GM21447 (cell line): ENCODE results near the gene FASTKD3.
"Not testable (repeated sequence)": the region's sequence is repeated elsewhere in the genome, so short reads cannot be mapped to it uniquely, and the experiment has no call there.

Experiments
- ATAC-seq: cut with Tn5 transposase; IDR thresholded peaks from one replicate; pipeline ENCODE4 v1.9.1; 2021; ENCODE audit not compliant: unreplicated experiment

The FASTKD3 gene, protein sequence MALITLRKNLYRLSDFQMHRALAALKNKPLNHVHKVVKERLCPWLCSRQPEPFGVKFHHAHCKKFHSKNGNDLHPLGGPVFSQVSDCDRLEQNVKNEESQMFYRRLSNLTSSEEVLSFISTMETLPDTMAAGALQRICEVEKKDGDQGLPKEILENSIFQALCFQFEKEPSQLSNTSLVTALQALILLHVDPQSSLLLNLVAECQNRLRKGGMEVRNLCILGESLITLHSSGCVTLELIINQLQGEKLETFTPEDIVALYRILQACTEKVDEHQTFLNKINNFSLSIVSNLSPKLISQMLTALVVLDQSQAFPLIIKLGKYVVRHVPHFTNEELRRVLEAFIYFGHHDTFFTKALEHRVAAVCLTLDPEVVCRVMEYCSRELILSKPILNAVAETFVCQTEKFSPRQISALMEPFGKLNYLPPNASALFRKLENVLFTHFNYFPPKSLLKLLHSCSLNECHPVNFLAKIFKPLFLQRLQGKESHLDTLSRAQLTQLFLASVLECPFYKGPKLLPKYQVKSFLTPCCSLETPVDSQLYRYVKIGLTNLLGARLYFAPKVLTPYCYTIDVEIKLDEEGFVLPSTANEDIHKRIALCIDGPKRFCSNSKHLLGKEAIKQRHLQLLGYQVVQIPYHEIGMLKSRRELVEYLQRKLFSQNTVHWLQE

DNA sequence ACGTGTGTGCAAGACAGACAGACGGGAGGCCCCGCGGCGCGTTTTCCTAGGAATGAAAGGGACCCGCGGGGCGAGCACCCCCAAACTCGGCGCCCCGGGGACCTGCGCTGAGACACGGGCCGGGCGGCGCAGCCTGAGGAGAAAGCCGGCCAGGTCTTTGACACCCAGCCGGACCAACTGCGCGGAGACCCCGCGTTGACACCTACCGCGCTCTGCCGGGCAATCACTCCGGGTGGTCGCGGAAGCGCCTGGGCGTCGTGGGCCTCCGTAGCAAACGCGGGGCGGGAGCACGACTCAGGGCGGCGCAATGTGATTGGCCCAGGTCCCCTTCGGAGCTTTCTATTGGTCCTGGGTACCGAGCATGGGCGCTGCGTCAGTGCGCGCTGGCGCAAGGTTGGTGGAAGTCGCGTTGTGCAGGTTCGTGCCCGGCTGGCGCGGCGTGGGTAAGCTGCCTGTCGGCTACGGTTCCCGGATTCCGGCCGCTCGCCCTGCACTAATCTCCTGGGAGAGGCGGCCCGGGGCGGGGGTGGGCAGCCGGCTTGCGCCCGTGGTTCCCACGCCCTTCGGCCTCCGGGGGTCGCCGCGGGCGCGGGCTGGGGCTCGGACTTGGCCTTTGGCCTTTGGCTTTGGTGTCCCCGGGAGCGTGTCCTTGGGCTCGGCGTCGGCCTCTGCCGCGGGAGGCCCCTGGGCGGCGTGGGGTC lies at the start of gene FASTKD3, which contains the start of gene MTRR:
Gene FASTKD3 (minus strand): TSS at position 259 of the 701 bp plus-strand sequence. CDS start 948 bp downstream, outside the sequence.
Gene MTRR (plus strand): TSS at position 376 of the 701 bp plus-strand sequence. CDS start 1,647 bp downstream, outside the sequence.
- ATAC-seq, result peak; percentile 98

- ATAC-seq, result no peak
Measured at GRCh38 chr5:7917130-7918123, 48.6 kb upstream of the FASTKD3 start.

GRCh38 chr5:7916171-7916804 lies 47.5 kb upstream of the FASTKD3 start:
- no peak for ATAC-seq

DNA sequence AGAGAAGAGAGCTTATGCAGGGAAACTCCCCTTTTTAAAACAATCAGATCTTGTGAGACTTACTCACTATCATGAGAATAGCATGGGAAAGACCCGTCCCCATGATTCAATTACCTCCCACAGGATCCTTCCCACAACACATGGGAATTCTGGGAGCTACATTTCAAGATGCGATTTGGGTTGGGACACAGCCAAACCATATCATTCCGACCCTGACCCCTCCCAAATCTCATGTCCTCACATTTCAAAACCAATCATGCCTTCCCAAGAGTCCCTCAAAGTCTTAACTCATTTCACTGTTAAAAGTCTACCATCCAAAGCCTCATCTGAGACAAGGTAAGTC lies 42.6 kb upstream of the FASTKD3 start:
- ATAC-seq, result not testable (repeated sequence)

GRCh38 chr5:7910738-7911428 lies 42.1 kb upstream of the FASTKD3 start:
- peak; percentile 68 for ATAC-seq

GRCh38 chr5:7908317-7908716 lies 39.5 kb upstream of the FASTKD3 start:
- ATAC-seq, result no peak

DNA sequence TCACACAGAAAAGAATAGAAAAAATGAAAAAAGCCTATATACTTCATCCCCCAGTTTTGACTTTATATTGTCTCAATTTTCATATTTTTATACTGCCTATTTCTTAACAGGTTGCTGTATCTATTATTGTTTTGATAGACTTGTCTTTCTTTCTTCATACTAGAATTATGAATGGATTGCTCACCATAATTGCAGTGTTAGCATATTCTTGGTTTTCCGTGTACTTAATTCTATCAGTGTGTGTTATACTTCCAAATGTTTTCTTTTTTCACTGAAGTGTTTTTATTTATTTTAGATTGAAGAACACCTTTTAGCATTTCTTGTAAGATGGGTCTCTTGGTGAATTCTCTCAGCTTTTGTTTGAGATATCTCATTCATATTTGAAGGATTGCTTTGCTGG lies 38.8 kb upstream of the FASTKD3 start:
- no peak for ATAC-seq

DNA sequence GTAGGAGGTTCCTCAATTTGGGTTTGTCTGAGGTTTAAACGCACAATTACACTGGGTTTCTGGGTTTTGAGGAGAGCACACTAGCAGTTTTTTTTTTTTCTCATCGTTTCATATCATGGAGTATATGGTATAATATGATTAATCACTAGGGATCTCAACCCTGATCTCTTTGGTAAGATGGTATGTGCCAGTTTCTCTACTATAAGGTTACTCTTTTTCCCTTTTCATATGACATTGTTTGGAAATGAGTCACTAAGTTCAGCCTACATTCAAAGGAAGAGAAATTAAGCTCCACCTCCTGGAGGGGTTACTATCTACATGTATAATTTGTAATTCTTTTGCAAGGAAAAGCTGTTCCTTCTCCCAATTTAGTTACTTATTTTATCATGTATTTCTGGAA lies 35.3 kb upstream of the FASTKD3 start:
- ATAC-seq, result no peak

GRCh38 chr5:7902666-7903625 lies 34.1 kb upstream of the FASTKD3 start:
- no peak for ATAC-seq

GRCh38 chr5:7902201-7902600 lies 33.4 kb upstream of the FASTKD3 start:
- no peak for ATAC-seq

GRCh38 chr5:7897014-7897600 lies 28.3 kb upstream of the FASTKD3 start:
- ATAC-seq, result no peak

GRCh38 chr5:7894860-7895259 lies 26.0 kb upstream of the FASTKD3 start:
- ATAC-seq, result peak; percentile 95

DNA sequence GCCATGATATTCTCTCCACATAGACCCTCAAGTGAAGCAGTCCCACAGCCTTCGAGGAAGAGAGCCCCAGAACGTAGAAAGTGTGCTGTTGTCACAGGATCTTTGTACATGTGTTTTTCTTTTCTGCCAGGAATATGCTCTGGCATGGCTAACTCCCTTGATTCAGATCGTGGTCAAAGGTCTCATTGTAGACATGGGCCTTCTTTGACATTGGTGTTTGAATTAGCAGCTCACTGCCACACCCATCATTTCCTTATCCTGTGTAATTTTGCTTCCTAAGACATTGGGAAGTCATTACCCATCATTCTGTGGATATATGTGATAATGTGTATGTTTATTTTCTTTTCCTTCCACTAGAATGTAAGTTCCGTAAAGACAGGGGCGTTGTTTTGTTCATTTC lies 25.6 kb upstream of the FASTKD3 start:
- no peak for ATAC-seq

- no peak for ATAC-seq
Measured at GRCh38 chr5:7888901-7889300, 20.1 kb upstream of the FASTKD3 start.

DNA sequence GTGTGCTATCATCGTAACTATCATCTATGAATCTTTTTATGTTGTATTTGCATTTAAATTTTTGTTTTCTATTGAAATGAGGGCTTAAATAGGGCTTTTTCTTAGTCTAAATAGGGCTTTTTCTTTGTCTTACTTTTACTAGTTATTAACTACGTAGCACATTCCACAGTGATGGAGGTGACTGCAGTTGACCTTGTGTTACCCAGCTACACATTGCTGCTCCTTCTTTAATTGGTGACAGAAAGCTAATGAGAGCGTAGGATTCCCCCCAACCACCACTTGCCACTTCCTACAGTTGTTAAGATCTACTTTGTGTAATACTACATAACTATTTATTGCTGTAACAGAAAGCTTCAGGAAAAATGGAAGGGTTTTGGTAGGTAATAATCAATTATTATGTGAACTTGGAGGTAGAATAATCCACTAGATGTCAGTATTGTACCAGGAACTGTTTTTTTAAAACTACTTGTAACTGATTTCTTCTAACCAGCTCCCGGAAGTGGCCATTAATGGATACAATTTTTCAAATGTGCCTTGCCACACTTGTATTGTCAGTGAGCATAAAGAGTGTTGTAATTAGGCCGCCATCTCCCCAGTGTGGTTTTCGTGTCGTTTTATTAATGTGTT lies 18.1 kb upstream of the FASTKD3 start:
- ATAC-seq, result peak; percentile 72

DNA sequence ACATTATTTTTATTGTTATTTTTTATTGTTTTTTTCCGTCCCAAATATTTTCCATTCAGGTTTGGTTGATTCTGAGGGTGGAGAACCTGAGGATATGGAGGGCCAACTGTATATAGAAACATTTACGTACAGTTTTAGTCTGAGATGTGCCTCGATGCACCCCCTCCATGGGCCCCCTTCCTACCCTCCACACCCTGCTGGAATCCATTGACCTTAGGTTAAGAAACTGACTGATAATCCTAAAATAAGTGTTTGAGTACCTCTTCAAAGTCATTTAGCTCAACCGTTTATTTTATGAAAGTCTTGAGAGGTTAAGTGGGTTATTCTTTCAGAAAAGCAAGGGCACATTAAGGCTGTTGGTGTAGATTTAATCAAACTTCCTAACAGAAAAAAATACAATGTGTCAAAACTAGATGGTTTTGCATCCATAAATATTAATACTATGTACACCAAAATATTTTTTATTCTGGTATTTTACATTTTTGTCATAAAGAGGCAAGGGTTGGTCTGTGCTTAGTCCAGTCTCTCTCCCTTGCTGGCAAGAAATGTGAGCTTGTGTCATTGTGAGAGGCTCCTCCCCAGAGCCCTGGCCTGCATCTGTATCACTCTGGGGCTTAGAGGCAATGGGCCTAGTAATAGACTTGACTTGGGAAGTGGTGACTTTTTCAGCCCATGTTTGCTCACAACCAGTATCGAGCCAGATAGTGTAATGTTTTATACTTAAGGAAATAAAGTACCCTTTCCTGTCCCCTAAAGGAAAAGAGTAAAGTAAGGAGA lies 15.8 kb upstream of the FASTKD3 start:
- no peak for ATAC-seq

GRCh38 chr5:7882926-7883325 lies 14.1 kb upstream of the FASTKD3 start:
- ATAC-seq, result no peak
